ENCODE data around the gene EVC2.

The EVC2 gene

DNA sequence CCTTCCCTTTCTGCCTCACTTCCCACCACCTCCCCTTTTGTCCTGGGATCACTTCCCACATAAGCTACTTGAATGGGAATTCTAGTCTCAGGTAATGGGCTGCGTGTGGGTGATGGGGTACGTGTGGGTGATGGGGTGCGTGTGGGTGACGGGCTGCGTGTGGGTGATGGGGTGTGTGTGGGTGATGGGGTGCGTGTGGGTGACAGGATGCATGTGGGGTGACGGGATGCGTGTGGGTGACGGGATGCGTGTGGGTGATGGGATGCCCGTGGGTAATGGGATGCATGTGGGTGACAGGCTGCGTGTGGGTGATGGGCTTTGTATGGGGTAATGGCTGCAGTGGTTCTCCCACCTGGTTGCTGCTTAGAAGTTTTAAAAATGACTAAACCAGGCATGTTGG lies 43.6 kb downstream of the EVC2 start:
- H3K4me3 ChIP-seq (ENCODE audit: low read depth, low read length), result no peak overlapping the region
- no peak for TF ChIP-seq CTCF (IDR thresholded peaks at IDR 0.05; ENCODE audit: low read depth, low read length, missing control alignments)
- in situ Hi-C loops (cut with HindIII; ENCODE audit: low sequenced_read_pairs), result no loop called here
- DNase-seq (ENCODE audit: low read depth), result no peak

DNA sequence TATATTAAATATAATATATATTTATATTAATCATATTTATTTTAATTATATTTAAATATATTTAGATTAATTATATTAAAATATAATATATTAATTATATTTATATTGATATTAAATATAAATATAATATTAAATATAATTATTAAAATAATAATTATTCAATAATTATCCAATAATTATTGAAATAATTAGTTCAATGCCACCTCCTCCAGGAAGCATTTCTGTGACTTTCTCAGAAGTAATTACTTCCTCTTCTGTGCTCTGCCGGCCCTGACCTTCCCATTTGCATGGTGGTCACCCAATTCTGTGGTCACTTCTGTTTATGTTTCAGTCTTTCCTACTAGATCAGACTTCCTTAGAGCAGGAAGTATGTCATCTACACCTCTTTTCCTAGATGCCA lies 45.8 kb downstream of the EVC2 start:
- H3K4me3 ChIP-seq (ENCODE audit: low read depth, low read length), result no peak overlapping the region
- DNase-seq (ENCODE audit: low read depth), result no peak
- in situ Hi-C loops (cut with HindIII; ENCODE audit: low sequenced_read_pairs), result no loop called here
- no peak for TF ChIP-seq CTCF (IDR thresholded peaks at IDR 0.05; ENCODE audit: low read depth, low read length, missing control alignments)

- no peak overlapping the region for H3K4me3 ChIP-seq (ENCODE audit: low read depth, low read length)
- DNase-seq (ENCODE audit: low read depth), result no peak
- in situ Hi-C loops (cut with HindIII; ENCODE audit: low sequenced_read_pairs), result no loop called here
- no peak for TF ChIP-seq CTCF (IDR thresholded peaks at IDR 0.05; ENCODE audit: low read depth, low read length, missing control alignments)
Observed at GRCh38 chr4:5661237-5661636, 47.1 kb downstream of the EVC2 start.

- no peak overlapping the region for H3K4me3 ChIP-seq (ENCODE audit: low read depth, low read length)
- DNase-seq (ENCODE audit: low read depth), result no peak
- in situ Hi-C loops (cut with HindIII; ENCODE audit: low sequenced_read_pairs), result no loop called here
- no peak for TF ChIP-seq CTCF (IDR thresholded peaks at IDR 0.05; ENCODE audit: low read depth, low read length, missing control alignments)
Observed at GRCh38 chr4:5660185-5660584, 48.2 kb downstream of the EVC2 start.

GRCh38 chr4:5658974-5659373 lies 49.4 kb downstream of the EVC2 start:
- in situ Hi-C loops (cut with HindIII; ENCODE audit: low sequenced_read_pairs), result no loop called here
- H3K4me3 ChIP-seq (ENCODE audit: low read depth, low read length), result no peak overlapping the region
- TF ChIP-seq CTCF (IDR thresholded peaks at IDR 0.05; ENCODE audit: low read depth, low read length, missing control alignments), result no peak
- no peak for DNase-seq (ENCODE audit: low read depth)

DNA sequence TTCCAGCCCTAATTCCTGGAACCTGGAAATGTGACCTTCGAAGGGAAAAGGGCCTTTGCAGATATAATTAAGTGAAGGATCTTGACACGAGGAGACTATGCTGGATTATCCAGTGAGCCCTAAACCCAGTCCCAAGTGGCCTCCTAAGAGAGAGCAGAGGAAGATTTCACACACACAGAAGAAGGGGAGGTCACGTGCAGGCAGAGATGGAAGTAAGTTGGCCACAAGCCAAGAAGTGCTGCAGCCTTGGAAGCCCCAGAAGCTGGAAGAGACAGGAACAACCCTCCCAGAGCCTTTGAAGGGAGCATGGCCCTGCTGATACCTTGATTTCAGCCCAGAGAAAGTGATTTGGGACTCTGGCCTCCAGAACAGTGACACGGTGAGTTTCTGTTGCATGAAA lies 51.9 kb downstream of the EVC2 start:
- H3K4me3 ChIP-seq (ENCODE audit: low read depth, low read length), result no peak overlapping the region
- TF ChIP-seq CTCF (IDR thresholded peaks at IDR 0.05; ENCODE audit: low read depth, low read length, missing control alignments), result no peak
- DNase-seq (ENCODE audit: low read depth), result no peak
- in situ Hi-C loops (cut with HindIII; ENCODE audit: low sequenced_read_pairs), result no loop called here

- TF ChIP-seq CTCF (IDR thresholded peaks at IDR 0.05; ENCODE audit: low read depth, low read length, missing control alignments), result no peak
- in situ Hi-C loops (cut with HindIII; ENCODE audit: low sequenced_read_pairs), result no loop called here
- no peak for DNase-seq (ENCODE audit: low read depth)
- H3K4me3 ChIP-seq (ENCODE audit: low read depth, low read length), result no peak overlapping the region
Observed at GRCh38 chr4:5654791-5655190, 53.6 kb downstream of the EVC2 start.
